HepG2 (cell line): ENCODE data around the gene CHDH. TPM values are rescaled to one million over a fixed set of nuclear protein-coding genes. Genes with fewer than 3 reads are reported as not detected.

Source experiments
- ATM ChIP-seq: fragments of 450-650 bp; IDR thresholded peaks from 2 replicates; pipeline ENCODE4 v1.7.1; 2017; ENCODE audit warnings: mild to moderate bottlenecking, borderline replicate concordance
- BCLAF1 ChIP-seq: fragments of 450-650 bp; IDR thresholded peaks from 2 replicates; pipeline ENCODE4 v1.6.1; 2017; ENCODE audit warnings: mild to moderate bottlenecking
- E2F2 ChIP-seq: sonication (generic); formaldehyde crosslinking; IDR thresholded peaks from 2 replicates; pipeline ENCODE4 v1.4.0; 2020; ENCODE audit warnings: missing genetic modification reagents, borderline replicate concordance
- ETS1 ChIP-seq: sonication (generic); formaldehyde crosslinking; IDR thresholded peaks from 2 replicates; pipeline ENCODE4 v1.4.0; 2020; ENCODE audit warnings: missing genetic modification reagents
- ETV5 ChIP-seq: IDR thresholded peaks from 2 replicates; pipeline ENCODE4 v1.6.1; 2018; ENCODE audit warnings: missing biosample characterization, missing genetic modification reagents, inconsistent platforms, borderline replicate concordance
- GLMP ChIP-seq: sonication (generic); formaldehyde crosslinking; IDR thresholded peaks from 2 replicates; pipeline ENCODE4 v1.9.0; 2021; ENCODE audit warnings: missing genetic modification reagents, mild to moderate bottlenecking, borderline replicate concordance
- HOMEZ ChIP-seq: IDR thresholded peaks from 2 replicates; pipeline ENCODE4 v1.6.1; 2016; ENCODE audit warnings: low read depth
- IRX3 ChIP-seq: sonication (generic); formaldehyde crosslinking; IDR thresholded peaks from 2 replicates; pipeline ENCODE4 v1.8.1; 2023; ENCODE audit warnings: mild to moderate bottlenecking, low read depth, missing genetic modification reagents, borderline replicate concordance
- REL ChIP-seq: sonication (generic); formaldehyde crosslinking; conservative IDR thresholded peaks from 2 replicates; pipeline ENCODE4 v1.8.0; 2022; ENCODE audit warnings: mild to moderate bottlenecking, missing genetic modification reagents, moderate library complexity
- RNF219 ChIP-seq: sonication (generic); formaldehyde crosslinking; IDR thresholded peaks from 2 replicates; pipeline ENCODE4 v1.5.0; 2020; ENCODE audit warnings: mild to moderate bottlenecking, missing genetic modification reagents
- SNAI1 ChIP-seq: sonication (generic); formaldehyde crosslinking; IDR thresholded peaks from 2 replicates; pipeline ENCODE4 v1.5.0; 2020; ENCODE audit warnings: mild to moderate bottlenecking, missing genetic modification reagents, borderline replicate concordance
- THAP11 ChIP-seq: IDR thresholded peaks from 2 replicates; pipeline ENCODE4 v1.6.1; 2016; ENCODE audit warnings: missing biosample characterization, missing genetic modification reagents
- ZFX ChIP-seq: sonication (generic); formaldehyde crosslinking; IDR thresholded peaks from 2 replicates; pipeline ENCODE4 v1.4.0; 2020; ENCODE audit warnings: mild to moderate bottlenecking, low read depth, missing genetic modification reagents, moderate library complexity
- ZNF235 ChIP-seq: sonication (generic); formaldehyde crosslinking; IDR thresholded peaks from 2 replicates; pipeline ENCODE4 v1.8.1; 2023; ENCODE audit warnings: mild to moderate bottlenecking, missing genetic modification reagents, borderline replicate concordance
- ZNF260 ChIP-seq: sonication (generic); formaldehyde crosslinking; IDR thresholded peaks from 2 replicates; pipeline ENCODE4 v1.4.0; 2020; ENCODE audit warnings: missing genetic modification reagents, low read depth, mild to moderate bottlenecking, borderline replicate concordance
- ZSCAN22 ChIP-seq: sonication (generic); formaldehyde crosslinking; IDR thresholded peaks from 2 replicates; pipeline ENCODE4 v1.4.0; 2020; ENCODE audit warnings: mild to moderate bottlenecking, missing genetic modification reagents
- polyA plus RNA-seq, 8 experiments: library from polyadenylated mRNA; depleted of rRNA in 3 of 8; stranded (reverse) in 7 of 8; unstranded in 1 of 8; fragments of >200 nt; fragmentation: Illumina TruSeq in 4 of 8; extraction: Trizol in 4 of 8; gene quantifications; 2 replicates each; pipeline versions ENCODE4 v1.2.1 to v1.2.3, GENCODE V29; 2011 to 2016; ENCODE audit warnings: low read depth in 4 of 8, missing spikeins in 1 of 8, mixed read lengths in 1 of 8; ENCODE audit not compliant: insufficient read depth in 1 of 8
- total RNA-seq, 5 experiments: library from RNA; depleted of rRNA; stranded (reverse); fragments of >200 nt; fragmentation: Illumina TruSeq; extraction: Trizol; gene quantifications; 2 replicates each; pipeline ENCODE4 v1.2.3, GENCODE V29; 2016; ENCODE audit warnings: low read depth in 1 of 5

Gene CHDH
- total and polyA plus RNA-seq, 2 of the 13 experiments (the other 11 are each of a cell fraction or from before 2014, with no cell fraction given): 28.1 to 48.9 TPM

- no peak for TF ChIP-seq REL
- TF ChIP-seq ZNF260 (CRISPR knock-in tag): no peak
- peak; percentile 4; the same call in 1 of the 2 replicates for TF ChIP-seq RNF219 (CRISPR knock-in tag)
- no peak for TF ChIP-seq BCLAF1
- TF ChIP-seq IRX3 (CRISPR knock-in tag): no peak
- peak; percentile 51; the same call in 1 of the 2 replicates for TF ChIP-seq ETV5 (CRISPR knock-in tag)
- TF ChIP-seq GLMP (CRISPR knock-in tag): no peak
- TF ChIP-seq ZNF235 (CRISPR knock-in tag): no peak
- TF ChIP-seq ETS1 (CRISPR knock-in tag): 0 out of 2 replicates have a peak, but pooled peaks have one; percentile 31
- TF ChIP-seq ZSCAN22 (CRISPR knock-in tag): no peak
- TF ChIP-seq ZFX (CRISPR knock-in tag): peak; percentile 75
- no peak; the same call in 1 of the 2 replicates for TF ChIP-seq HOMEZ
- peak; percentile 75; the same call in 1 of the 2 replicates for TF ChIP-seq SNAI1
- TF ChIP-seq ATM: no peak
- TF ChIP-seq THAP11 (CRISPR knock-in tag): no peak
- no peak for TF ChIP-seq E2F2 (CRISPR knock-in tag)
These were observed 3.6 kb downstream of the CHDH start (continued) for GRCh38 chr3:53842436-53843194.
